Endothelial cell of umbilical vein (primary cell): Measurements from ENCODE around the gene PTGIR. TPM values are rescaled to one million over a fixed set of nuclear protein-coding genes. Genes with fewer than 3 reads are reported as not detected.

ENCODE experiments used
- BruUV-seq: library from RNA; stranded (reverse); fragments of 400-500 nt; replicated peaks from 2 replicates; lab custom pipeline; 2021; lab: Mats Ljungman, UMichigan
- CTCF ChIA-PET: fragments of 300-600, 350-600 bp; sonication (Branson Sonifier 250); formaldehyde crosslinking; loops from one replicate; lab custom pipeline; 2021; ENCODE audit warnings: antibody characterized with exemption, inconsistent platforms; lab: Charles Lee
- POLR2A ChIA-PET: fragments of 300-600, 350-600 bp; sonication (Branson Sonifier 250); formaldehyde crosslinking; loops from one replicate; lab custom pipeline; 2021; ENCODE audit warnings: antibody characterized with exemption, inconsistent platforms; lab: Charles Lee
- DNase-seq: peaks from one replicate; pipeline ENCODE4 v3.0.0-alpha.2; 2011; ENCODE audit warnings: low read depth, low spot score
- FAIRE-seq: peaks from 2 replicates; lab custom pipeline; 2011; peaks lifted over from hg19 to GRCh38; lab: Jason Lieb, UNC
- H2AFZ ChIP-seq: 2 replicates; pipeline ENCODE4 v1.6.0; 2012; ENCODE audit warnings: low read depth, low read length, control low read depth, inconsistent platforms
- H3K27ac ChIP-seq: 2 replicates; pipeline ENCODE4 v1.5.1; 2011; ENCODE audit warnings: low read depth, mild to moderate bottlenecking, control low read depth, low read length, moderate library complexity; ENCODE audit not compliant: insufficient read depth
- H3K27me3 ChIP-seq, 2 experiments: 2 replicates each; pipeline versions ENCODE4 v1.6.0 to v1.6.1; 2011; ENCODE audit warnings: low read length in 2 of 2, mixed read lengths in 1 of 2; ENCODE audit not compliant: control insufficient read depth in 2 of 2, insufficient read depth in 2 of 2
- H3K36me3 ChIP-seq, 2 experiments: 2 replicates in 1 of 2; 3 replicates in 1 of 2; pipeline ENCODE4 v1.5.1; 2011; ENCODE audit warnings: low read length in 2 of 2, mild to moderate bottlenecking in 1 of 2, moderate library complexity in 1 of 2; ENCODE audit not compliant: control insufficient read depth in 2 of 2, insufficient read depth in 2 of 2; ENCODE audit errors: extremely low read depth in 1 of 2
- H3K4me1 ChIP-seq: 3 replicates; pipeline ENCODE4 v1.5.1; 2011; ENCODE audit warnings: mild to moderate bottlenecking, low read length; ENCODE audit not compliant: control insufficient read depth, insufficient read depth; ENCODE audit errors: extremely low read depth
- H3K4me2 ChIP-seq: 2 replicates; pipeline ENCODE4 v1.6.1; 2011; ENCODE audit warnings: low read length, control low read depth, mixed read lengths; ENCODE audit not compliant: insufficient read depth
- H3K4me3 ChIP-seq, 3 experiments: fragments of 200-600 bp in 1 of 3; sonication (generic), shearing (Covaris generic) in 1 of 3; replicated peaks in 1 of 3; 2 replicates each; pipeline ENCODE4 v1.5.1; 2011 to 2016; ENCODE audit warnings: control low read depth in 3 of 3, low read length in 3 of 3, mild to moderate bottlenecking in 2 of 3, inconsistent platforms in 1 of 3, low read depth in 1 of 3, moderate library complexity in 1 of 3; ENCODE audit not compliant: insufficient read depth in 1 of 3
- H3K79me2 ChIP-seq: 2 replicates; pipeline ENCODE4 v1.6.0; 2012; ENCODE audit warnings: low read length, inconsistent platforms; ENCODE audit not compliant: control insufficient read depth, insufficient read depth
- H3K9ac ChIP-seq: replicated peaks from 2 replicates; pipeline ENCODE3; 2011; ENCODE audit warnings: low read length, control low read depth; ENCODE audit not compliant: insufficient read depth; ENCODE audit errors: extremely low read depth
- H3K9me1 ChIP-seq: replicated peaks from 3 replicates; pipeline ENCODE4 v1.6.0; 2011; ENCODE audit warnings: mild to moderate bottlenecking, low read length; ENCODE audit not compliant: control insufficient read depth, insufficient read depth; ENCODE audit errors: extremely low read depth
- H3K9me3 ChIP-seq: replicated peaks from 2 replicates; pipeline ENCODE4 v1.5.1; 2012; ENCODE audit warnings: low read length, inconsistent platforms; ENCODE audit not compliant: control insufficient read depth, insufficient read depth
- H4K20me1 ChIP-seq: replicated peaks from 2 replicates; pipeline ENCODE3; 2011; ENCODE audit warnings: mild to moderate bottlenecking, low read length; ENCODE audit not compliant: control insufficient read depth, insufficient read depth; ENCODE audit errors: extremely low read depth
- EZH2 ChIP-seq: IDR thresholded peaks from 2 replicates; pipeline ENCODE4 v1.6.1; 2012; ENCODE audit warnings: borderline replicate concordance, low read depth, mild to moderate bottlenecking, moderate library complexity, low read length, inconsistent platforms; ENCODE audit not compliant: severe bottlenecking
- FOS ChIP-seq: IDR thresholded peaks from 2 replicates; pipeline ENCODE4 v1.6.1; 2011; ENCODE audit warnings: mild to moderate bottlenecking, low read length, moderate library complexity, borderline replicate concordance; ENCODE audit not compliant: insufficient read depth
- JUN ChIP-seq: IDR thresholded peaks from 2 replicates; pipeline ENCODE4 v1.6.1; 2011; ENCODE audit warnings: borderline replicate concordance, low read depth; ENCODE audit not compliant: insufficient read length, insufficient read depth
- POLR2A ChIP-seq: IDR thresholded peaks from 2 replicates; pipeline ENCODE4 v1.6.1; 2012; ENCODE audit warnings: low read depth, mild to moderate bottlenecking, control low read depth, low read length
- POLR2AphosphoS5 ChIP-seq: IDR thresholded peaks from 2 replicates; pipeline ENCODE4 v1.6.1; 2012; ENCODE audit warnings: low read depth, mild to moderate bottlenecking, control low read depth, low read length, moderate library complexity; ENCODE audit not compliant: insufficient read depth
- dilution Hi-C: fragments of 300-500 bp; cut with MboI; formaldehyde crosslinking; loops from one replicate; pipeline ENCODE4 v1.15.0; 2019; ENCODE audit warnings: low sequenced_read_pairs; ENCODE audit not compliant: extremely low pct_ligation_motif_present
- intact Hi-C: fragments of 100-400 bp; cut with micrococcal nuclease; formaldehyde crosslinking; loops from one replicate; pipeline ENCODE4 v1.10.0; 2022
- polyA plus RNA-seq, 4 experiments: library from polyadenylated mRNA; depleted of rRNA in 3 of 4; stranded (reverse) in 3 of 4; unstranded in 1 of 4; fragments of >200 nt; gene quantifications; 2 replicates each; pipeline versions ENCODE4 v1.2.1 to v1.2.3, GENCODE V29; 2011 to 2012; ENCODE audit warnings: missing spikeins in 1 of 4
- total RNA-seq: library from RNA; stranded (reverse); gene quantifications from 2 replicates; pipeline ENCODE4 v1.2.3, GENCODE V29; 2021
- TF ChIP-seq, protein P1 (sequence below): IDR thresholded peaks from 2 replicates; pipeline ENCODE4 v1.6.1; 2011; ENCODE audit not compliant: insufficient read depth, insufficient read length
- TF ChIP-seq, protein P2 (sequence below), 2 donors: IDR thresholded peaks; 1 replicate in 1 of 2; 2 replicates in 1 of 2; pipeline ENCODE4 v1.5.1; 2011; ENCODE audit warnings: low read length in 2 of 2, mild to moderate bottlenecking in 2 of 2, moderate library complexity in 2 of 2, control low read depth in 1 of 2, inconsistent platforms in 1 of 2, low read depth in 1 of 2; ENCODE audit not compliant: insufficient read depth in 1 of 2; ENCODE audit errors: extremely low read depth in 1 of 2

PTGIR gene
- total and polyA plus RNA-seq, 2 donors (not counting 3 experiments of a cell fraction or from before 2014, with no cell fraction given) = 0.55 to 2.7 TPM

DNA sequence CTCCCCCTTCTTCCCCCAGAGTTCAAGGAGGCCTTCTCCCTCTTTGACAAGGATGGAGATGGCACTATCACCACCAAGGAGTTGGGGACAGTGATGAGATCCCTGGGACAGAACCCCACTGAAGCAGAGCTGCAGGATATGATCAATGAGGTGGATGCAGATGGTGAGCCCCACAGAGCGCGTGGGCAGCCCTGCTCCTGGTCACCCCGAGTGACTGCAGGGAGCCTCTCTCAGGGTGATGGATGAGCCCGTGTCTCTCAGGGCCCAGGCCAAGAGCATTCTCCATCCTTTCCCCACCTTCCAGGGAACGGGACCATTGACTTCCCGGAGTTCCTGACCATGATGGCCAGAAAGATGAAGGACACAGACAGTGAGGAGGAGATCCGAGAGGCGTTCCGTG, 16.7 kb downstream of the PTGIR start:
- Histone ChIP-seq H3K9ac (no peak overlapping the region), H3K79me2 (peaks cover 33% of the 10 kb centered on the region), H3K27ac (no peak overlapping the region), H4K20me1 (no peaks in the 10 kb centered on the region), H3K9me3 (no peaks in the 10 kb centered on the region), H3K4me3 (no peak overlapping the region), H3K36me3 (peaks cover 13 to 51% of the 10 kb centered on the region in 2 experiments), H2AFZ (no peak overlapping the region), H3K4me2 (no peak overlapping the region), H3K4me1 (peaks cover 8% of the 10 kb centered on the region), H3K27me3 (no peaks in the 10 kb centered on the region), H3K9me1 (no peaks in the 10 kb centered on the region)
- TF ChIP-seq POLR2A (no peak), JUN (no peak), EZH2 (no peak)
- TF ChIP-seq, protein P1, sequence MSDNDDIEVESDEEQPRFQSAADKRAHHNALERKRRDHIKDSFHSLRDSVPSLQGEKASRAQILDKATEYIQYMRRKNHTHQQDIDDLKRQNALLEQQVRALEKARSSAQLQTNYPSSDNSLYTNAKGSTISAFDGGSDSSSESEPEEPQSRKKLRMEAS = no peak
- TF ChIP-seq, protein P2, sequence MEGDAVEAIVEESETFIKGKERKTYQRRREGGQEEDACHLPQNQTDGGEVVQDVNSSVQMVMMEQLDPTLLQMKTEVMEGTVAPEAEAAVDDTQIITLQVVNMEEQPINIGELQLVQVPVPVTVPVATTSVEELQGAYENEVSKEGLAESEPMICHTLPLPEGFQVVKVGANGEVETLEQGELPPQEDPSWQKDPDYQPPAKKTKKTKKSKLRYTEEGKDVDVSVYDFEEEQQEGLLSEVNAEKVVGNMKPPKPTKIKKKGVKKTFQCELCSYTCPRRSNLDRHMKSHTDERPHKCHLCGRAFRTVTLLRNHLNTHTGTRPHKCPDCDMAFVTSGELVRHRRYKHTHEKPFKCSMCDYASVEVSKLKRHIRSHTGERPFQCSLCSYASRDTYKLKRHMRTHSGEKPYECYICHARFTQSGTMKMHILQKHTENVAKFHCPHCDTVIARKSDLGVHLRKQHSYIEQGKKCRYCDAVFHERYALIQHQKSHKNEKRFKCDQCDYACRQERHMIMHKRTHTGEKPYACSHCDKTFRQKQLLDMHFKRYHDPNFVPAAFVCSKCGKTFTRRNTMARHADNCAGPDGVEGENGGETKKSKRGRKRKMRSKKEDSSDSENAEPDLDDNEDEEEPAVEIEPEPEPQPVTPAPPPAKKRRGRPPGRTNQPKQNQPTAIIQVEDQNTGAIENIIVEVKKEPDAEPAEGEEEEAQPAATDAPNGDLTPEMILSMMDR (IDR thresholded peaks at IDR 0.05; ENCODE audit: extremely low read depth in 1 of 2, insufficient read depth in 1 of 2, low read depth in 1 of 2, low read length in 2 of 2) = no peak
- no peak for FAIRE-seq
- dilution Hi-C loops (no loop called here), intact Hi-C loops (no loop called here)
- ChIA-PET POLR2A (interaction anchor here (0.6 kb wide), 1 partner anchor 65 kb away, joined by 4 read pairs; no protein-coding TSS in a partner anchor), CTCF (interaction anchor here (4.0 kb wide), 1 partner anchor 53 kb away, joined by 22 read pairs; the partner anchor contains the start of gene DACT3)
- BruUV-seq = no TSS peak
- DNase-seq = no peak

DNA sequence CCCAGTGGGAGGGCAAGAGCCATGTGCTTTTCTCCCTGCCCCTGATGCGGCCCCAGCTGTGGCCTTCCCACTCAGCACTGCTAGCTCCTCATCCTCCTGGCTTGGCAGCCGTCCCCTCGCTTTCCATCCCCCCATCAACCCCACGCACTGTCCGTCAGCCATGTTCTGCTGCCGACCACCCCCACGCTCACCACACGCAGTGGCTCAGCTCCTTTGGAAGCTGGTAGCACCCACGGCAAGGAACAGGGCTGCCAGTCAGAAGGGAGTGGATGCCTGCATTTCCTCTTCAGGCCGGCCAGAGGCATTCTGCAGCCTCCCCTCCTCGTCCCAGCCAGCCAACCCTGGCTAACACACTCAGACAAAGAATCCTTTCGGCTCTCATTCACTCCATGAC, 17.4 kb downstream of the PTGIR start:
- no TSS peak for BruUV-seq
- no peak for FAIRE-seq
- Histone ChIP-seq H3K36me3 (peaks cover 13 to 51% of the 10 kb centered on the region in 2 experiments), H3K9me1 (no peaks in the 10 kb centered on the region), H3K4me3 (no peak overlapping the region), H3K4me2 (no peak overlapping the region), H4K20me1 (no peaks in the 10 kb centered on the region), H3K27me3 (no peaks in the 10 kb centered on the region), H2AFZ (no peak overlapping the region), H3K27ac (no peak overlapping the region), H3K4me1 (peaks cover 13% of the 10 kb centered on the region), H3K9ac (no peak overlapping the region), H3K79me2 (peaks cover 40% of the 10 kb centered on the region), H3K9me3 (no peaks in the 10 kb centered on the region)
- no peak for DNase-seq
- dilution Hi-C loops = no loop called here
- TF ChIP-seq, protein P2 (IDR thresholded peaks at IDR 0.05; ENCODE audit: extremely low read depth in 1 of 2, insufficient read depth in 1 of 2, low read depth in 1 of 2, low read length in 2 of 2) = no peak
- TF ChIP-seq JUN = no peak
- TF ChIP-seq FOS = no peak
- no peak for TF ChIP-seq POLR2AphosphoS5
- no peak for TF ChIP-seq EZH2
- TF ChIP-seq, protein P1 = no peak
- ChIA-PET POLR2A (no interaction called here), CTCF (interaction anchor here (4.0 kb wide), 1 partner anchor 54 kb away, joined by 22 read pairs; the partner anchor contains the start of gene DACT3)
- intact Hi-C loops = no loop called here
